ENCODE measurements around the gene CCDC191.

CCDC191 gene, protein sequence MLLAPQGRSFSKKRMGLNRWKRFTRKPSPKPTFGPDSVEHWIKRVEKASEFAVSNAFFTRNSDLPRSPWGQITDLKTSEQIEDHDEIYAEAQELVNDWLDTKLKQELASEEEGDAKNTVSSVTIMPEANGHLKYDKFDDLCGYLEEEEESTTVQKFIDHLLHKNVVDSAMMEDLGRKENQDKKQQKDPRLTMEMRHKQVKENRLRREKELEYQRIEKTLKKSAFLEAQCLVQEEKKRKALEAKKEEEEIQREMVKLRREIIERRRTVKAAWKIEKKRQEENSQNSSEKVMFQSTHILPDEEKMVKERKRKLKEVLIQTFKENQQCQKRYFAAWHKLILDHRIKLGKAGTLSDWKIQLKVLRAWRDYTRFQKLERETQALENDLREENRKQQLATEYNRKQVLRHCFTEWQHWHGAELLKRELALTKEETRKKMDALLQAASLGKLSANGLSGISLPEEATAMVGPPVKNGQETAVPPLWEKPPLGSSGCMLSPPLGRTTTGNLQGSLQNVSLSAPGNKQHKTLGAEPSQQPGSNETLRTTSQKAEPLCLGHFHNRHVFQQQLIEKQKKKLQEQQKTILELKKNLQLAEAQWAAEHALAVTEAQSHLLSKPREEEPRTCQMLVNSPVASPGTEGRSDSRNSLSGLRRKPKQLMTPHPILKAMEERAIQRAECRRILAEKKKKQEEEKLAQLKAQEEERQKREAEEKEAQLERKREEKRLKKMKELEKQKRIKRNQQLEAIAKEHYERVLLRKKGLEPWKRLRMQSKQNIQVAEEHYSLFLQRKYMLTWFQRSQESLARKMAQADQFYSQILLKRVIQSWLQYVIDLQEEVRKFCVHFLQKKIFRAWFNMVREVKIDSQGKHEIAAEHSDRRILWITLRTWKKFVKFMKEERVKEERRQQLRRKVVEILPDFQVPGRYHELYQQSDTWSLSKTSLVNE

DNA sequence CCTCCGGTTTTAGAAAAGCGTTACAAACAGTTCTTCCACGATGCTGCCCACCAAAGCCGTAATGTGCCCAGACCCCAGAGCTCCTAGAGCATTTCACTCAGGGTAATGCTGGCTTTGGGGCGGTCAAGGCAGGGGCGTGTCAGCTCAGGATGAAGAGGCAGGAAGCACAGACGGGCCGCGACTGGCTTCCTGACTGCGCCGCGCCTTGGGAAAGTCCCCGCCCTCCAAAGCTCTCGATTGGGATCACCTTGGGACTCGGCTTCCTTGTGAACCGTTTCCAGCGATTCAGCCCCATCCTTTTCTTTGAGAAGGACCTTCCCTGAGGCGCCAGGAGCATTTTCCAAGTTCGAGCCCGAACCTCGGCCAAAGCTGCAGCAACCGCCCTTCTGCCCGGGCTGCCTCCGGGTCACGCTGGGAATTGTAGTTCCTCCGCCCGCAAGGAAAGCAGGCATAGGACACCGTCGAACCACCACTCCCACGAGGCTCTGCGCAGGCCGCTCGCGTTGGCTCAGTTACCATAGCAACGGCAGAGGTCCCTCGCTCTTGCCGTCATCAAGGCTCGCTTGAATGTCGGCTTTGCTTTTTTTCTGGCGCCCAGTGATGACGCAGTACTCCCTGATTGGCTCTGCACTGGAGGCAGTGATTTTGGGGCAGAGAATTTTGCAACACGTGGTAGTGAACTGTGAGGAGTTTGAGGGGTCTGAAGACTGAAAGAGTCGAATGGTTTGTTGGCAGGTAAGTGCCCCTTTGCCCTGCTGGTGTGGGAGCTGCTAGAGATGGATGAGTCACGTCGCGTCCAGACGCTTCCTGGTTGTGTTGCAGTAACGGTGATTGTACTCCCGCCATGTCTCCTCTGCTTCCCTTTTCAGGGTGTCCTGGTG lies at the start of gene CCDC191, which contains the start of gene QTRT2:
Gene CCDC191, minus strand, starts transcription at position 397 of the 881 bp plus-strand sequence. Its CDS starts 60 bp downstream, at position 337.
Gene QTRT2, plus strand, starts transcription at position 608 of the 881 bp plus-strand sequence. CDS start 8,521 bp downstream, outside the sequence.
- peak; percentile 98 for DNase-seq (ENCODE audit: low spot score)

DNA sequence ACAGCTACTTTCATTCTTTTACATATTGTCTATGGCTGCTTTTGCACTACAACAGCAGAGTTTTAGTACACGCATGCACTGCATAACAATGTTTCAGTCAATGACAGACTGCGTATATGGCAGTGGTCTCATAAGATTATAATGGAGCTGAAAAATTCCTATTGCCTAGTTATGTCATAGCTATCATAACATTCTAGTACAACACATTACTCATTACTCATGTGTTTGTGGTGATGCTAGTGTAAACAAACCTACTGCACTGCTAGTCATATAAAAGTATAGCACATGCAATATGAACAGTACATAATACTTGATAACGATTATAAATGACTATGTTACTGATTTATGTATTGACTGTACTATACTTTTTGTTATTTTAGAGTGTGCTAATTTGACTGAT lies 48.1 kb upstream of the CCDC191 start:
- DNase-seq (ENCODE audit: low spot score) = no peak

DNA sequence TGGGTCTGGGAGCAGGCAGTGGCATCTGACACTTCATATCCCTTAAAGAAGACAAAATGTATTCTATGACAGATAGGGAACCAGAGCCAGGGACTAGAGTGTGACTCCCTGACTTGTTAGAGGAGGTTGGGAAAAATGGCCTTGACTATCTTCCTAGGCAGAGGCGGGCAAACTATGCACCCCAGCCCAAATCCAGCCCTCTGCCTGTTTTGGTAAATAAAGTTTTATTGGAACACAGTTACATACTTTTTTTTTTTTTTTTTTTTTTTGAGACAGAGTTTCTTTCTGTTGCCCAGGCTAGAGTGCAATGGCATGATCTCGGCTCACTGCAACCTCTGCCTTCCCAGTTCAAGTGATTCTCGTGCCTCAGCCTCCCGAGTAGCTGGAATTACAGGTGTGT lies 47.5 kb upstream of the CCDC191 start:
- DNase-seq (ENCODE audit: low spot score) = no peak

DNA sequence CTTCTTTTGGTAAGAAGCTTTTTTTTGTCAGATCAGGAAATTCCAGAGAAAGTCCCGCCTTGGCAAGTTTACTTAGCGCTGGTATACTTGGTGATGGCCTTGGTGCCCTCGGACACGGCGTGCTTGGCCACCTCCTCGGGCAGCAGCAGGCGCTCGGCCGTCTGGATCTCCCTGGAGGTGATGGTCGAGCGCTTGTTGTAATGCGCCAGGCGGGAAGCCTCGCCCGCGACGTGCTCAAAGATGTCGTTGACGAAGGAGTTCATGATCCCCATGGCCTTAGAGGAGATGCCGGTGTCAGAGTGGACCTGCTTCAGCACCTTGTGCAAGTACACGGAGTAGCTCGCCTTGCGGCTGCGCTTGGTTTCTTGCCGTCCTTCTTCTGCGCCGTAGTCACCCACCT lies 46.9 kb upstream of the CCDC191 start:
- no peak for DNase-seq (ENCODE audit: low spot score)

DNA sequence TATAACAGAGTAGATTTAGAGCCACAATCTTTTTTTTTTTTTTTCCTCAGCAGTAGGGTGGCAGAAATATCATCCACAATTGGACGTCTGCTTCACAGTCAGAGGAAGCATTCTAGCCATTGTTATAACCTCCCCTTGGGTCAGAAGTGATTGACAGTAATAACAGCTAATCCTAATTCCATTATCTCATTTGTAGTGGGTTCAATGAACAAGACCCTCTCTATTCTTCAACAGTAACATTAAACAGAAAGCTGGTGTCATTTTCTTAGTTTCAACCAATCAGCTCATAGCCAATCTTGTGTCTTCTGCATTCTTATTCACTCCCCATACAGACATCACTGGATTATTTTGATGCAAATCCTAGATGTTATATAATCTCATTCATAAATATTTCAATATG lies 44.8 kb upstream of the CCDC191 start:
- DNase-seq (ENCODE audit: low spot score) = no peak

DNA sequence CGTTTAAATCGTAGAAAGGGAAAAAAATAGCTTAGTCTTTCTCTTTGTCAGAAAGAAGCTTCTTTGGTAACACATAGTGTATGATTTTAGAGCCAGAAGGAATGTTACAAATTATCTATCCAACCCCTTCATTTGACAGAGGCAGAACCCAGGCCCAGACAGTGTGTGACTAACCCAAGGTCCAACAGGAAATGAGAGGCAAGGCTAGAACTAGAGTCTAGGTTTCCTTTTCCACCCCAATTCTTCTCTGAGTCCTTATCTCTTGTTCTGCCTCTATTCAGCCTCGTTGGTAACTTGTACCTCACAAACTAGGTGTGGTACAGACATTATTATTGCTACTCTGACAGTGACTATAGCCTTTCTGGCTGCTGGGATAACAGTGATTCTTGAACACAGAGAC lies 39.5 kb upstream of the CCDC191 start:
- DNase-seq (ENCODE audit: low spot score) = no peak

DNA sequence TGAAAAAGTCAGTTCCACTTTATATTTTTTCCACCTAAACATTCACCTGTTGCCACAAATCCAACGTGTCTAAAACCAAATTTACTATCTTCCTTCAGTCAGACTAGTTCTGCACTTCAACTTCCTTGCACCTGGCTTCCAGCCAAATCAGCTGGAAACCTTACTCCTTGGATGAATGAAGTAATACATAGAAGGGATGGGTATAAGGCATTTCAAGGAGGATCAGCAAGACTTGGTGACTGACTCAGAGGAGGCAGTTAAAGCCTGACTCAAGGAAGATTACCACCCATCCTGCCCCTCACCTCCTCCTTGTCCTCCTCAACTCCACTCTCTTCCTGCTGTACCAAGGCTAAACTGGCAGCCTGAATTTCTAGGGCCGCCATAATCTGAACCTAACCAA lies 37.3 kb upstream of the CCDC191 start:
- peak; percentile 93 for DNase-seq (ENCODE audit: low spot score)

DNA sequence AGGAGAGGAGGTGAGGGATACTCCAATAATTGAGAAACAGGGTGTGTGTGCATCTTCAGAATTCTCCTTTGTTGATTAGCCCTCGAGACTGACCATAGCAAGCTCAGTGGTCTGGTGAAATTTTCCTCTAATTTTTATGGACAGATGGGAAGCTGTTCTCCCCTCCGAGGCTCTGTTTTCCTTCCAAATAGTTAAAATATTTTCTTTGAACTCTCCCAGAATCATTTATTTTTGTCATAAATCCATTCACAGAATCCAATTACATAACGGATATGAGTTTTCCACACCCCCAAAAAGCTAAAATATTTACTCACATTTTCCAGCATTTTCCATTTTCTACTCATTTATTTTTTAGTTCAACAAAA lies 36.7 kb upstream of the CCDC191 start:
- no peak for DNase-seq (ENCODE audit: low spot score)

DNA sequence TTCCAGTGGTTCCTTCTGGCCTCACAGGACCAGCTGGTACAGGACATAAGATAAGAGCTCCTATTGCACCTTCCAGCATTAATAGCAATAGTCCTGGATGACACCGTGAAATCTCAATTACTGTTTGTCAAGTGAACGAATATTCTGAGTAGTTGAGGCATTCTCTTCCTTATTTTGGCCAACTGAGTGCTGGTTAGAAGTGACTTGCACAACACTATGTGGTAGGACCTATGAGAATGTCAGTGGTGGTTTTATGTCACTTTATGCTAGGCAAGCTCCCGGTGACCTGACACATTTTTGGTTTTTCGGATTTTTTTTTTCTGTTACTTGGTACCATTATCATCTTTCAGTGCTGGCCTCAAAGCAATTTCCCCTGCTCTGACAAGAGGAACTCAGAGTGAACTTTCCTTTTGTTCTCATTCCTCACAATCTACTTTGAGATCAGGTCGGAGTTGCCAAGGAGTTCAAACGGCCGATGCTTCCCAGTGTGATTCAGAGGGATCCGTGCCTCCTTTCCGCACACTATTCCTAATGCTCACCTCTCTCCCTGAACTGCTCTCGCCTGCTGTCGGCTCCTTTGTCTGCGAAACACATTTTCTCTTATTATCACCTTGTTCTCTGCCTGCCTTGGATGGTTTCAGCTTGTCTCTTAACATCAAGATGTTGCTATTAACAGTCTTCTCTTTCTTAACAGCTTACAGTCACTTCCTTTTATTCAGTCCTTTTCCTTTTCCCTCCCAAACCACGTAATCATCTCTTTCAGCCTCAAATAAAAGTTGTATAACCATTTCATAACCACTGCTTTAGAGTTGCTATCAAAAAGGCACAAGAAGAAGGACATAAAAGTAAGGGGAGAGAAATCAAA lies 36.1 kb upstream of the CCDC191 start:
- DNase-seq (ENCODE audit: low spot score) = no peak

DNA sequence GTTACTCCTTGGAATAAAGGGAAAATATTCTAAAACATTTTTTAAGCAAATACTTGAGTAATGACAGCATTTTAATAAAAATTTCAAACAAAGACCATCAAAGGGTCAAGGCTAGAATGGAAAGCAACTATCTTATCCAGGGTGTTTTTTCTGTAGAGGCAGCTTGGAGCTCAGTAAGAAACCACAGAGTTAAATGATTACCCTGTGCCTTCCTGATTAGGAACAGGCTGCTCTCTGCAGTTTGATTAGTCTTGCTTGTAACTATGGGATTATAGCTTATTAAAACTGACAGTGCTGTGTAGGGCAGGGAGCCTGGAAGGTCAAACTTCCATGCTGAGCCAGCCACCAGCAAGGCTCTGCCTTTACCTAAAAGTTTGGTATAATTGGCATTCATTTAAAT lies 33.3 kb upstream of the CCDC191 start:
- DNase-seq (ENCODE audit: low spot score) = no peak

DNA sequence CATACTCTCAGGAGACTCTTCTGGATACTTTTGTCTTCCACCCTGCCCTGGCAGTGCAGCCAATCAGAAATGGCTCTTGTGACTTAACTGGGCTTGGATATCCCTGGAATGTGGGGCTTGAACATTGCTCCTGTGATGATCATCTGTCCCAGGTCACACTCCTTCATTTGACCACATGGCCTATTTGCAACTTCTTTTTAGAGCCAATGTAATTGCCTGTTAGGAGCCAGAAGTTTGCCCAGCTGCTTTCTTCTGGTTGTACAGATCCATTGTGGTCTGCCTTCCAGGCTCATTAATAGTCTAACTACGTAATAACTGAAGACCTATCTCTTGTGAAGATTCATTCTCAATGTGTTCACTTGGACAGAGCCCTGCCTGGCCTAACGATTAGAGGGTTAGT lies 30.0 kb upstream of the CCDC191 start:
- no peak for DNase-seq (ENCODE audit: low spot score)

DNA sequence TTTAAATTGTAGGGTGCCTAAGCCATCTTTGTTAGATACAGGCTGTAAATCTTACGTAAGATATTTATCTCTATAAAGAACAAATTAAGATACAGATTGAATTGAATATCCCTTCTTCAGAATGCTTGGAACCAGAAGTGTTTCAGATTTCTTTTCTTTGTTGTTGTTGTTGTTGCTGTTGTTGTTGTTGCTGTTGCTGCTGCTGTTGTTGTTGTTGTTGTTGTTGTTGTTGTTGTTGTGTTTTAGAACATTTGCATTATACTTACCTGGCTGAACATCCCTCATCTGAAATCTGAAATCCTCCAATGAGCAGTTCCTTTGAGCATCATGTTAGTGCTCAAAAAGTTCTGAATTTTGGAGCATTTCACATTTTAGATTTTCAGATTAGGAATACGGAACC lies 26.8 kb upstream of the CCDC191 start:
- no peak for DNase-seq (ENCODE audit: low spot score)

DNA sequence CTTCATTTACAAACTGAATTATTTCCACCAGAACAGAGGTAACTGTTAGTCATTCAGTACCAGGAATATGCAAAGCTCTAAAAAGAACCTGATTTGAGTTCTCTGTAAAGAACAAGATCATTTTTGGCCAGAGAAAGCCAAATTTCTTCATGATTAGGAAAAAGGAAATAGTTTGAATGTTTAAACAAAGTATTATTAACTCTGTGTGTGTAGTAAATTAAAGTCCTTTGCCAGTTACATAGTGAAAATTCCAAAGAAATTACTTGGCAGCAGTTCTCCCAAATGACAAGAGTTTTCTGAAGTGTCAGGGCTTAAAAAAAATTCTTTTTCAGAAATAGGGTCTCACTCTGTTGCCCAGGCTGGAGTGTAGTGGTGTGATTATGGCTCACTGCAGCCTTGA lies 24.7 kb upstream of the CCDC191 start:
- no peak for DNase-seq (ENCODE audit: low spot score)

DNA sequence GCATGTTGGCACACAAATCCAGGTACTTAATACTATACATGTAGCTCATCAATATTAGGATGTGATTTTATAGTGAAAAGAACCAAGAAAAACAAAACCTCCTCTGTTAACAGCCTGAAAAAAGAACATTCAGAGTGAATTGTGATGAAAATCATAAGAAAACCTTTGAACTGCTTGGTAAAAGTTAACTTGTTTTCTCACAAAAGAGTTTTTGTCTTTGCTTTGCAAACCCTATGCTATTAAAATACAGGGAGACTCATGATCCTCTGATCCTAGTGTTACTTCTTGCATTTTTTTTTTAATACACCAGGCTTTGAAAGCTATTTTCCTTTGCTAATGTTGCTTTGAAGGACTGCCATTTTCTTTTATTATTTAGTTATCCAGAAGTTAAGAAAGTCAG lies 23.9 kb upstream of the CCDC191 start:
- DNase-seq (ENCODE audit: low spot score) = peak; percentile 72

DNA sequence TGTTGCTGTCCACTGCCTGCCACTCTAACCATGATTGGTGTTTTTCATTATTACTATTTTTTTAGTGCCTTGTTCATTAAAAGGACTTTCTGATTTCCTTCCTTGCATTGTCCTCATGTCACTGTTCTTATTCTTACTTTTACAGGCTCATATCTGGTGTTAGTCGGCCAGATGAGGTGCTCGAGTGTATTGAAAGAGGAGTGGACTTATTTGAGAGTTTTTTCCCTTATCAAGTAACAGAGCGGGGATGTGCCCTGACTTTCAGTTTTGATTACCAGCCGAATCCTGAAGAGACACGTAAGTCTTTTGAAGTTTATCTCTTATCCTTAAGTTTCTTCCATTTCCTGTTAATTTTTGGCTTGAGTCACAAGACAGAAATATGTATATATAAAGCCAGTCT lies 23.4 kb upstream of the CCDC191 start:
- DNase-seq (ENCODE audit: low spot score) = no peak

DNA sequence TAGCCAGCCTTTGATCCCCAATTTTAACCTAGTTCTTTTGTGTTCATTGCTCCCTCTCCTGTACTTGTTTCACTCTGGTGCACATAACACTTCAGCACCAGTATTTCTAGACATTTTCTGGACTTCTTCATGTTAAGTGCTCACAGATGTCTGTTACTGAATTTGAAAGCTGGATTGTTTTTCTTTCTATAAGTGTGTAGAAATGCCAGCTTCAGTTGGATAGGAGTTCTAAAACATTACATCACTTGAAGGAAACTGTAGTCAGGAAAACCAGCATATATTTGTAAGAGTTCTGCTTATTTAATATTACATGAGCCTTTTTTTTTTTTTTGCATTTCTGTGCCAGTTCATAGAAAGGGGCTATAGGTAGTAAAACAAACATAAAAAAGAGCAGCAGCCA lies 21.8 kb upstream of the CCDC191 start:
- DNase-seq (ENCODE audit: low spot score) = no peak

DNA sequence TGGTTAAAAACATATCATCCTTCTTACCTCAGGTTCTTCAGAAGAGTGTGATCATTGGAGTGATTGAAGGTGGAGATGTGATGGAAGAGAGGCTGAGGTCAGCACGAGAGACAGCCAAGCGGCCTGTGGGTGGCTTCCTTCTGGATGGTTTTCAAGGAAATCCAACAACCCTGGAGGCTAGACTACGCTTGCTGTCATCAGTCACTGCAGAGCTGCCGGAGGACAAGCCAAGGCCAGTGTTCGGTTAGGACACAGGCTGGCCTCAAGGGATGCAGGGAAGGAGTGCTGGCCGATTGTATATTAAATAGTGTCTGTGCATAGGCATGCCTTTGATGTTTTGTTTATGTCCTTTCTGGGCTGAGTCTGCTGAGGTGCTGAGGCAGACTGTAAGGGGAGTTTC lies 20.4 kb upstream of the CCDC191 start:
- no peak for DNase-seq (ENCODE audit: low spot score)

DNA sequence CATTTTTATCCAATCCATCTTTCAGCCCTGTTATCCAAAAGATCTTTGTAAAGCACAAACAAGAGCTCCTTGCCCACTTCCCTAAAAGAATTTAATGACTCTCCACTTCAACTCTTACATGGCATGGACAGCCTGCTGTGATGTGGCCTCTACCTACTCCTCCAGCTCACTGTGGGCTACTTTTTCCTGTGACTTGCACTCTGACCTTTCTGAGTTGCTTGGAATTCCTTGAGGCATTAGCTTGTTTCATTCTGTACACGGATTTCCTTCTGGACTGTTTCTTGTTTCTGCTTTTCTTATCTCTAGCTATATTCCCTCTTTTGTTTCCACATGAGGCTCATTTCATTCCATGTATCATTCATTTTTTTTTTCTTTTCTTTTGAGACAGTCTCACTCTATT lies 15.5 kb upstream of the CCDC191 start:
- DNase-seq (ENCODE audit: low spot score) = no peak

DNA sequence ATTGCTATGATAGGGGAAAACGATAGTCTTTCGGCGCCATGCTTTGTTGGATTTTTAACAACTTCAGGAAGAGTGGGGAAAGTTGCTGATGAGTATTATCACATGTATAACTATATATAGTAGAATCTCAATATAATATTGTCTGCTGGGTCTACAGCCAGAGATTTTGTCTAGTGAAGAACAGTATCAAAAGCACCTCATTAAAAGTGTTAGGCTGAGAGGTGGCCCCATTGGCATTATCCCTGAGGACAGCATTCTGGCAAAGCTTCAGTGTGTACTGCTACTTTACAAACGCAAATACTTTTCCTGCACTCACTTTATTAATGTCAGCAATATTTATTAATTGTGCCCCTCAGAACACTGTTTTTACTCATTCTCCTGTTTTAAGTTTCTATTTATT lies 12.0 kb upstream of the CCDC191 start:
- DNase-seq (ENCODE audit: low spot score) = no peak

DNA sequence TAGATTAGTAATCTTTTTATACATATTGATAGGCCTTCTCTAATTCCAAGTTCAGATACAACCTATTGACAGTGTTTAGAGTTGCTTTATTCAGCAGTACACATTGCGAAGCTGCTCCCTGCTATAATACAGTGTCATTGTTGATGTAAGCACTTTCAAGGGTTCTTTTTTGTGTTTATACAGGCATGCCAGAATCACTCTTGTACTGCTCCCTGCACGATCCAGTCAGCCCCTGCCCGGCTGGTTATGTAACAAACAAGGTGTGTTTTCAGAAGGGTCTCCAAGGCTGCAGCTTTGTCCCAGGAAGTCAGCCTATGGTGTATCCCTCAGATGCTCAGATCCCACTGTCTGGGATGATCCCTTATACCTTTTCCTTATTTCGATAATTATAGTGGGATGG lies 11.5 kb upstream of the CCDC191 start:
- DNase-seq (ENCODE audit: low spot score) = no peak

Measured in COLO829 (cell line).